Activated CD4-positive, alpha-beta T cell treated with anti-CD3 and anti-CD28 coated beads, Interleukin-2, amount 50 U/mL, for 24 hours (primary cell): ENCODE data around the gene NRN1.

Experiments
- DNase-seq, 2 donors: peaks; one replicate each; pipeline ENCODE4 v3.0.0-alpha.2; 2020; ENCODE audit warnings: low read depth in 1 of 2, low spot score in 1 of 2

NRN1 gene

GRCh38 chr6:6002848-6003620 lies 3.7 kb downstream of the NRN1 start:
- DNase-seq: no peak

GRCh38 chr6:6002005-6002847 lies 4.5 kb downstream of the NRN1 start:
- DNase-seq: no peak

DNA sequence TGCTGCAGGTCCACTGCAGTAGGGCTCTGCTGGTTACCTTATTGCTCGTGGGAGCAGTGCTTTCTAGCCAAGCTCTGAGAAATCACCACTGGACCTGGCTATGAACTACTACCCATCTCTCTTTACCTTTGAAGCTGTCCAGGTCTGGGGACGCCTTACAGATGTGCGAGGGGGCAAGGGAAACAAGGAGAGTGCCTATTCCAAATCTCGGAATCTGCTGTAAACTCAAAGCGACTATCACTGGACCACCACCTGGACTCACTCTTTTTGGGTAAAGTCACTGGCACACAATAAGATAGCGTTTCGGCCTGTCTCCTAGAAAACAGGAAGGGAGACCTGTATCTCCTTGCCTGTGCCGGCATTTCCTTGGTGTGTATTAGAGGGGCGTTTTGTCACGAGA lies 5.3 kb downstream of the NRN1 start:
- DNase-seq: no peak

GRCh38 chr6:5999688-6000608 lies 6.8 kb downstream of the NRN1 start:
- no peak for DNase-seq

DNA sequence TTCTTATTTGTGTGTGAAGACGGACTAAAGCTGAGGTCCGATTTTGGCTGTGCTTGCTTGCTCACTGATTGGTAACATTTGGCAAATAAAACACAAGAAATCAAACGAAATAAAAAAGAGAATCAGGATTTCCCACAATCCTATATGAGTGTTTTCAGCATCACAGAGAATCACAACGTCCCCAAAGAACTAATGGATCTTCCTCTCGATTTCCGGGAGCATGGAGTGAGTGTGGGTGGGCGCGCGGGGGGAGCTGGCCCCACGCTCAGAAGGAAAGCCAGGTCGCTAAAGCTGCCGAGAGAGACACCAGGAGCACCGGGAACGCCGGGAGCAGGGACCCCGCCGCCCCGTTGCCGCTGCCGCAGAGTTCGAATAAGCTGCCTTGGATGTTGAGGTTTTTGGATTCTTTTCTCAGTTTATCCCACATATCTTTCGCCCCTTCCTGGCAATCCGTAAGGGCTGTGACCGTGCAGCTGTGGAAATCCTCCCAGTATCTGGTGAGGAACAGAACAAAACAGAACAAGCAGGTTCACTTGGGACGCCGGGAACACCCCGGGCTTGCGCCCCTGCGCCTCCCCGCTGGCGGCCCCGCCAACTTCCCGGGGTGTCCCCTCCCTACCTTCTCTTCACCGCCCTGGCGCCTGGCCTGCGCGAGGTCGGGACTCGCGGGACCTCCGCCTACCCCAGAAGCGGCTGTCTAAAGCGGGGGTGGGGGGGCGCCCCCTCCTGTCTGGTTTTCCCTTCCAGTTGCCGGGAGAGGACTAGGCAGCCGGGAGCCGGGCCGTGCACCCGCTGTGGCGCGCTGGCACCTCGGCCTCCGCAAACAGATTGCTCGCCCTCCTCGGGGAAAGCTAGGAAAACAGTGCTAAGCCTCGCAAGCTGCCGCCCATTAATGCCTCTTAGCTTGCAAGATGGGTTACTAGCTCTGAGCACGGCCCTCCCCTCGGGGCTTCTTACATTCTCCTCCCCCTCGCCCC lies 7.7 kb downstream of the NRN1 start:
- no peak for DNase-seq

DNA sequence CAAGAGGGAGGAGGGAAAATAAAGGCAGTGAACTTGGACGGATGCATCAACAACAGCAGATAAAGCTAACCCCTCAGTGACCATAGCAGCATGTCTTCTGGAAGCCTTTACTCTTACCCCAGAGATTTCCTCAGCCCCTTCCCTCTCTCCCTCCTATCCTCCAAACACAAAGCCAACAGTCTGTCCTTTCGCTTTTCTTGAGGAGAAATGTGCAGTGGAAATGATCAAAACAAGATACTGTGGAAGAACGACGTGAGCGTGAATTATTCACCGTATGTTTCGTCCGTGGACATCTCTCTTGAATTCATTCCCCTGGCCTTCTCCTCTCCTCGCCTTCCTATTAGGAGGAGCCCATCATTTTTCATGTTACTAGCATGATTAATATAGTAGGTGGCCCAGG lies 8.5 kb downstream of the NRN1 start:
- no peak for DNase-seq

GRCh38 chr6:5997420-5997987 lies 9.2 kb downstream of the NRN1 start:
- DNase-seq: no peak

DNA sequence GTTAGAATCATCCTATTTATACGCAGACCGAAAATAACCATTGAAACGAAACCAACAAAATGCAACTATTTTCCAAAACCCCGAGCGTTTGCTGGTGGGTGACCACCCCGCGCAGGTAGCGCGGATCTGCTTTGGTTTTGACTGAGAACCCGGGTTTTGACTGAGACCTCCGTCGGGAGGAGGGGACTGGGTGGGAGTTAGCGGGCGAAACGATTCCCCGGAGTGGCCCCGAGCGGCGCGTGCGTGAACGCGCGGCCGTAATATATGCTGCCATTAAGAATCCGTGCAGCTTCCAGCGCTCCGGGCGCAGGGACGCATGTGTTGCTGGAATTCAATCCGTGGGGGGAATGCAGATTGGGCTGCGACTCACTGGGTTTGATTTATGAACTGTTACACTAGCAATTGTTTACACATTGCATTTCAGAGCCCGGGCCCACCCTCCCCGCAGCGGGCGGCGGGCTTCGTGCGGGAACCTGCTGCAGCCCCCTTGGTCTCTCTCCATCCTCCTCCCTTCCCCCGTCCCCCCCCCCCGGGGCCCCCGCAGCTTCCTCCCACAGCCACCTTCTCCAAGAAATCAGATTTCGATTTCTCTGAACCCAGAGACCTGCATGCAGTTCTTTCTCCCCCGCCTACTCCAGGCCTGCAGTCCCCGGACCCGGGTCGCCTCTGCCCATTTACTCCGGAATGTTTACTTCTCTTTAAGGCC lies 9.9 kb downstream of the NRN1 start:
- no peak for DNase-seq

DNA sequence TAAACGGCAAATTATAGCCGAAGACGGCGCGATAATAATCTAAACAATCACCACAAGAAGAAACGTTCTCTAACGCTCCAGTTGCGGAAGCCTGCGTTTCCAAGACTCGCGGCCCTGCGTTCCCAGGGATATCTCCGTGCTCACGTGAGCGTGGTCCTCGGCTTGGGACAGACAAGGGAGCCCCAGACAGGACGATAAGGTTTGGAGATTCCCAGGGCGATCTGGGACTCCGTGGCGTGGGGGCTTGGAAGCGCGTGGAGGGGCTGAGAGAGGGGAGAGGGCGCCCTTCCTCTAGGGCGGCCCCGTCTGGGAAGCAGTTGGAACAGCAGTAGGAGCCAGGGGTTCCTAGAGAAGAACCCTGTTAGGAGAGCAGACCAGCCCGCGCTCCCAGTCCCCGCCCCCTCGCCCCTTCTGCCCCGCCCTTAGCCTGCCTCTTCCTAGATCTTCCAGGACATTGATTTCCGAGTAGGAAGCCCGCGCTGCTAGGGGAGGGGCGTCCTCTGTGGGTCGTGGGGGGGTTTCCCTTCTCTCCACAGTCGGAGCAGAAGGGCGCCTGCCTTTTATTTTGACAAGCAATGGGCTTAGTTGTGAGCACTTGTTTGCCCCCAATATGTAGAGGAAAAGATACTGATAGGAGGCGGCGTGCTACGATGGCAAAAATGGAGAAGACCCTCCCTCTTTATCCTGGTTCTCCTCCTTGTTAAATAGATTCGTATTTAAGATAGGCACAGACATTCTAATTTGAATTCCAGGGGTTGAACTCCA lies 10.6 kb downstream of the NRN1 start:
- no peak for DNase-seq

GRCh38 chr6:5995658-5995948 lies 11.1 kb downstream of the NRN1 start:
- DNase-seq: no peak

DNA sequence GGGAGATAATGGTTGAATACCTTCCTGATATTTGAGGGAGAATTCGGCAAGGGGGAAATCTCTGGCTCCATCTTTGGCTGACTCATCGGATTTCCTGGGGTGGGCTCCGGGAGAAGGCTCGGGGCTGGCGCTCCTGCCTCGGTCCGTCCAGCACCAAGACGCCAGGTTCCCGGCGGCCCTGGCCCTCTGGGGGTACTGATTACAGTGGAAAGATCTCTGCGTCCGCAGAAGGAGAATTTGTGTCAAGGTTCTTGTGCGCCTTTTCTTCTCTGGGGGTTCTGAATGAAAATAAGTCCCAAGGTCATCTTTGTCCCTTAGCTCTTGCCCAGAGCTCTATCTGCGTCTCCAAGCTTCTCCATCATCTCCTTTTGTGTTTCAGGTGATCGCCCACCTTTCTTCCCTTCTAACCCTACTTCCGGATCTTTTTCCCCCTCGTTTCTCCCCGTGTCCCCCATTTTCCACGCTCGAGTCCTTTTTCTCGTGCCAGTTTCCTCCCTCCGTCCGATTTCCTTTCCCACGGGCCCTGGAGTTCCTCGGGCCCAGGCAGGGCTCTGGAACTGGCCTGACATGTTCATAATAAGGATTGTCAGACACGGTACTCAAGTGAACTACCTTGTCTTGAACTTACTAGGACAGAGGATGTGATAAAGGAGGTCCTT lies 11.6 kb downstream of the NRN1 start:
- no peak for DNase-seq

DNA sequence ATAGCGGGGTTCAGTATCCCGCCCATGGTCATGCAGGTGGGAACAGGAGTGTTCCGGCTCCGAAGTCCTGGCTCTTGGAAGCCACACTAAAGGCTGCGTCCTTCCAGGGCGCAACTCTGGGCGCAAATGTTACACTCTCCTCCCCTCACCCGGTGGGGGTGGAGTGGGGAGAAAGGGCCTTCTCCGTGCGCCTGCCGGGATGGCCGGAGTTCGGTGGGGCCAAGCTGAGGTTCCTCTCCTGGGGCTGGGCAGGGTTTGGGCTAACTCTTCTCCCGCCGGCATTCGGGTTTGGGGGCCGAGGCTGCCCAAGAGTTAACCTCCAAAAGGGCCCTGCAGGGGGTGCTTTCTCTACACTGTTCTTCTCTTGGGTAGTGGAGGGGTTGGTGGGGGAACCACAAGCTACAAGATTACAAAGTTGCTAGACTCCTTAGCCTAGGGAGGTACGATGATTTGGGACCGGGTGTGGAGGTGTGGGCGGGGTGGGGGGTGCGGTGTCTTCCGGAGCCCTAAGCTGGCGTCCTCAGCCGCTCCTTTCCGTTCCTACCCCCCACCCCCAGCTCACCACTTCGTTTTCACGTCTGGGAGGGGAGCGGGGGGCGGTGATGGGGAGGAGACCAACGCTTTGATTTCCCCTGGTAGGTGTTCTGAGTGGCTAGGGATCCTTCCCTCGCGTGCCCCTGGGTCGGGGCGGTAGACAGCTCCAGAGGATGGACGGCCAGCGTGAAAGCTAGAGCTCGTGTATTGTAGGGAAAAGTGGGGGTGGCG lies 12.3 kb downstream of the NRN1 start:
- no peak for DNase-seq

GRCh38 chr6:5992551-5993225 lies 14.0 kb downstream of the NRN1 start:
- no peak for DNase-seq

GRCh38 chr6:5990786-5991185 lies 15.9 kb downstream of the NRN1 start:
- no peak for DNase-seq

GRCh38 chr6:5989141-5989723 lies 17.5 kb downstream of the NRN1 start:
- no peak for DNase-seq

DNA sequence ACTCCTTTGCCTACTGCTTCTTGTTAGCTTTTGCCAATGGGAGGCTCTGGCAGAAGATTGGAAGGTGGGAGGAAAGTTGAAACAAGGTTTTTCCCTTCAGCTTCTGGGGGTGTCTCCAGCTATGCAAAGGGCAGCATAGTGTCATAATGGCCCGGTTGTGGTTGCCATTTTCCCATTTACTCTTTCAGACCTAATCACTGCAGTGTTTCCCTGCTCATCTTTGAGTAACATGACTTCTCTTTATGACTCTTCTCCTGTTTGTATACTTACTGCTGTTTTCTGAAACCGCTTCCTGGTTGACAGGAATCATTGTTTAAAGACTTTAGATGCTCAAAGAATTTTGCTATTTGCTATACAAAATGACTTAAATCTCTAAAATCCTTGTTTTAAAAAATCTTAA lies 19.9 kb downstream of the NRN1 start:
- no peak for DNase-seq
